ENCODE measurements around the gene CPTP. TPM values are rescaled to one million over a fixed set of nuclear protein-coding genes. Genes with fewer than 3 reads are reported as not detected.

The CPTP gene
- total and polyA plus RNA-seq, 2 of the 13 experiments (the other 11 are each of a cell fraction or from before 2014, with no cell fraction given) = 5.5 to 9.3 TPM

- TF ChIP-seq FOXP4 (CRISPR knock-in tag; IDR thresholded peaks at IDR 0.05) (no peak), MED13 (CRISPR knock-in tag; IDR thresholded peaks at IDR 0.05) (no peak), MATR3 (CRISPR knock-in tag; IDR thresholded peaks at IDR 0.05) (no peak), RFXAP (CRISPR knock-in tag; IDR thresholded peaks at IDR 0.05; ENCODE audit: borderline replicate concordance) (no peak), JUND (CRISPR knock-in tag; IDR thresholded peaks at IDR 0.05) (no peak), ZNF792 (CRISPR knock-in tag; IDR thresholded peaks at IDR 0.05) (no peak), ZNF609 (CRISPR knock-in tag; IDR thresholded peaks at IDR 0.05; ENCODE audit: borderline replicate concordance) (no peak), HNF1B (CRISPR knock-in tag; IDR thresholded peaks at IDR 0.05) (no peak), ZBTB42 (CRISPR knock-in tag; IDR thresholded peaks at IDR 0.05) (no peak), SPEN (CRISPR knock-in tag; IDR thresholded peaks at IDR 0.05; ENCODE audit: low read depth) (no peak), XBP1 (CRISPR knock-in tag; IDR thresholded peaks at IDR 0.05) (no peak), ZNF20 (CRISPR knock-in tag; IDR thresholded peaks at IDR 0.05) (no peak)
- TF ChIP-seq, protein P1, sequence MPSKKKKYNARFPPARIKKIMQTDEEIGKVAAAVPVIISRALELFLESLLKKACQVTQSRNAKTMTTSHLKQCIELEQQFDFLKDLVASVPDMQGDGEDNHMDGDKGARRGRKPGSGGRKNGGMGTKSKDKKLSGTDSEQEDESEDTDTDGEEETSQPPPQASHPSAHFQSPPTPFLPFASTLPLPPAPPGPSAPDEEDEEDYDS (CRISPR knock-in tag; IDR thresholded peaks at IDR 0.05) = no peak
- TF ChIP-seq, protein P2, sequence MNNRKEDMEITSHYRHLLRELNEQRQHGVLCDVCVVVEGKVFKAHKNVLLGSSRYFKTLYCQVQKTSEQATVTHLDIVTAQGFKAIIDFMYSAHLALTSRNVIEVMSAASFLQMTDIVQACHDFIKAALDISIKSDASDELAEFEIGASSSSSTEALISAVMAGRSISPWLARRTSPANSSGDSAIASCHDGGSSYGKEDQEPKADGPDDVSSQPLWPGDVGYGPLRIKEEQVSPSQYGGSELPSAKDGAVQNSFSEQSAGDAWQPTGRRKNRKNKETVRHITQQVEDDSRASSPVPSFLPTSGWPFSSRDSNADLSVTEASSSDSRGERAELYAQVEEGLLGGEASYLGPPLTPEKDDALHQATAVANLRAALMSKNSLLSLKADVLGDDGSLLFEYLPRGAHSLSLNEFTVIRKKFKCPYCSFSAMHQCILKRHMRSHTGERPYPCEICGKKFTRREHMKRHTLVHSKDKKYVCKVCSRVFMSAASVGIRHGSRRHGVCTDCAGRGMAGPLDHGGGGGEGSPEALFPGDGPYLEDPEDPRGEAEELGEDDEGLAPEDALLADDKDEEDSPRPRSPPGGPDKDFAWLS (CRISPR knock-in tag; IDR thresholded peaks at IDR 0.05; ENCODE audit: borderline replicate concordance) = no peak
- TF ChIP-seq, protein P3, sequence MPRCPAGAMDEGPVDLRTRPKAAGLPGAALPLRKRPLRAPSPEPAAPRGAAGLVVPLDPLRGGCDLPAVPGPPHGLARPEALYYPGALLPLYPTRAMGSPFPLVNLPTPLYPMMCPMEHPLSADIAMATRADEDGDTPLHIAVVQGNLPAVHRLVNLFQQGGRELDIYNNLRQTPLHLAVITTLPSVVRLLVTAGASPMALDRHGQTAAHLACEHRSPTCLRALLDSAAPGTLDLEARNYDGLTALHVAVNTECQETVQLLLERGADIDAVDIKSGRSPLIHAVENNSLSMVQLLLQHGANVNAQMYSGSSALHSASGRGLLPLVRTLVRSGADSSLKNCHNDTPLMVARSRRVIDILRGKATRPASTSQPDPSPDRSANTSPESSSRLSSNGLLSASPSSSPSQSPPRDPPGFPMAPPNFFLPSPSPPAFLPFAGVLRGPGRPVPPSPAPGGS (CRISPR knock-in tag; IDR thresholded peaks at IDR 0.05) = no peak
Measured at GRCh38 chr1:1371746-1372711, 47.4 kb downstream of the CPTP start (continued).
